A673 (cell line): Measurements from ENCODE around the gene SGCD. TPM values are rescaled to one million over a fixed set of nuclear protein-coding genes. Genes with fewer than 3 reads are reported as not detected.

ENCODE experiments used
- BruUV-seq: library from RNA; stranded (reverse); fragments of 400-500 nt; replicated peaks from 2 replicates; lab custom pipeline; 2021; lab: Mats Ljungman, UMichigan
- CTCF ChIA-PET: fragments of 300-600 bp; sonication (Branson Sonifier 250); formaldehyde crosslinking; loops from one replicate; lab custom pipeline; 2022; ENCODE audit warnings: antibody characterized with exemption; lab: Charles Lee
- POLR2A ChIA-PET: fragments of 300-600 bp; sonication (Branson Sonifier 250); formaldehyde crosslinking; loops from one replicate; lab custom pipeline; 2022; ENCODE audit warnings: antibody characterized with exemption; ENCODE audit not compliant: low non-redundant PET; lab: Charles Lee
- DNase-seq: peaks from one replicate; pipeline ENCODE4 v3.0.0-alpha.2; 2015; ENCODE audit warnings: low spot score
- H3K27ac ChIP-seq: fragments of 200-600 bp; sonication (generic); 2 replicates; pipeline ENCODE4 v1.5.1; 2016; ENCODE audit warnings: mixed run types, low read depth, mild to moderate bottlenecking, mixed read lengths, antibody characterized with exemption, low read length; ENCODE audit not compliant: poor library complexity, severe bottlenecking
- H3K27me3 ChIP-seq: fragments of 200-600 bp; sonication (generic); replicated peaks from 2 replicates; pipeline ENCODE4 v1.6.1; 2017; ENCODE audit warnings: mixed run types, low read depth, mild to moderate bottlenecking, mixed read lengths, antibody characterized with exemption, low read length; ENCODE audit not compliant: insufficient read depth, poor library complexity
- H3K36me3 ChIP-seq: fragments of 200-600 bp; sonication (generic); 2 replicates; pipeline ENCODE4 v1.6.1; 2016; ENCODE audit warnings: mixed run types, mild to moderate bottlenecking, mixed read lengths, antibody characterized with exemption, low read length; ENCODE audit not compliant: insufficient read depth, poor library complexity, severe bottlenecking
- H3K4me1 ChIP-seq: fragments of 200-600 bp; sonication (generic); 2 replicates; pipeline ENCODE4 v1.6.1; 2017; ENCODE audit warnings: mixed run types, mild to moderate bottlenecking, mixed read lengths, antibody characterized with exemption, low read length; ENCODE audit not compliant: insufficient read depth, poor library complexity, severe bottlenecking
- H3K4me3 ChIP-seq: fragments of 200-600 bp; sonication (generic); 2 replicates; pipeline ENCODE4 v1.5.1; 2016; ENCODE audit warnings: low read depth, mixed run types, mild to moderate bottlenecking, mixed read lengths, low read length; ENCODE audit not compliant: poor library complexity, severe bottlenecking
- H3K9me3 ChIP-seq: fragments of 200-600 bp; sonication (generic); 2 replicates; pipeline ENCODE4 v1.6.1; 2016; ENCODE audit warnings: mixed run types, low read depth, mild to moderate bottlenecking, mixed read lengths, antibody characterized with exemption, low read length; ENCODE audit not compliant: poor library complexity, severe bottlenecking
- CTCF ChIP-seq: fragments of 300-800, 200-600 bp; sonication (generic); conservative IDR thresholded peaks from 2 replicates; pipeline ENCODE4 v1.5.1; 2017; ENCODE audit warnings: low read depth, mild to moderate bottlenecking, antibody characterized with exemption, low read length, moderate library complexity, mixed read lengths
- EZH2 ChIP-seq: fragments of 200-600 bp; sonication (generic); IDR thresholded peaks from 2 replicates; pipeline ENCODE4 v1.6.1; 2017; ENCODE audit warnings: borderline replicate concordance, low read depth, mild to moderate bottlenecking, mixed read lengths, antibody characterized with exemption, low read length; ENCODE audit not compliant: poor library complexity, severe bottlenecking
- intact Hi-C: fragments of 100-400 bp; cut with micrococcal nuclease; formaldehyde crosslinking; loops from one replicate; pipeline ENCODE4 v1.10.0; 2022; ENCODE audit not compliant: unreplicated experiment
- total RNA-seq: library from RNA; stranded (reverse); gene quantifications from 2 replicates; pipeline ENCODE4 v1.2.3, GENCODE V29; 2021

Gene SGCD
- total RNA-seq, 1 experiment from 2014 or later, result 0.17 TPM

DNA sequence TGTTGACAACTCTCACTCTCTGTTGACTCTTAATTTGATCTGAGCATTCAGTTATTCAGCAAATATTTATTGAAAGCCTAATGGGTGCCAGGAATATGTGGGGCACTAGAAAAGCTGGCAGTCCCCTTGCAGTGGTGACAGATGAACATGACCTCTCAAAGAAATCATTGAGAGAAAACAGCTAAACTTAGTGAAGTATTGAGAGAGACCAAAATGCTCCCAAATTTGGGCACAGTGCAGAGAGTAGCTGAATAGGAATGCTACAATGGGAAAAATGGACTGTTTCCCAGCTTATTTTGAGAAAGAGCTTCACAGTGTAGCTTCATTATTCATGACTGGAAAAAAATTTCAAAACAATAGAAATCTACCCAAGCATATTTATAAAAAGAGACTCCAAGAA is 257.9 kb downstream of the SGCD start:
- H3K36me3 ChIP-seq, result no peaks in the 10 kb centered on the region
- no peak for DNase-seq
- no peaks in the 10 kb centered on the region for H3K4me1 ChIP-seq
- TF ChIP-seq EZH2 (no peak), CTCF (no peak)
- ChIA-PET POLR2A (no interaction called here), CTCF (no interaction called here)
- intact Hi-C loops, result no loop called here
- H3K27ac ChIP-seq, result no peak overlapping the region
- no peaks in the 10 kb centered on the region for H3K27me3 ChIP-seq
- no peak overlapping the region for H3K4me3 ChIP-seq
- H3K9me3 ChIP-seq, result no peaks in the 10 kb centered on the region
- BruUV-seq, result no TSS peak

DNA sequence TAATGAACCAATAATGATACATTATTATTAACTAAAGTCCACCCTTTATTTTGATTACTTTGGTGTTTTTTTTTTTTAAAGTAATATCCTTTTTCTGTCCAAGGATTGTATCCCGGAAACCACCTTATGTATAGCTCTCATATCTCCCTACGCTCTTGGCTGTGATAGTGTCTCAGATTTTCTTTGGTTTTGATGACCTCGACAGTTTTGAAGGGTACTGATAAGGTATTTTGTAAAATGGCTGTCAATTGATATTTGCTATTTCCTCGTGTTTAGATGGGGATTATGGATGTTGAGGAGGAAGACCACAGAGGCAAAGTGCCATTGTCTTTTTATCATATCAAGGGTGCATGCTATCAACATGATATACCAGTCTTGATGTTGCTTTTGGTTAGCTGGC is 259.0 kb downstream of the SGCD start:
- intact Hi-C loops, result no loop called here
- no TSS peak for BruUV-seq

GRCh38 chr5:156587012-156587411 is 260.0 kb downstream of the SGCD start:
- TF ChIP-seq CTCF (no peak), EZH2 (no peak)
- intact Hi-C loops, result no loop called here
- no peaks in the 10 kb centered on the region for H3K36me3 ChIP-seq
- no peak overlapping the region for H3K27ac ChIP-seq
- CTCF ChIA-PET, result no interaction called here
- H3K4me1 ChIP-seq, result no peaks in the 10 kb centered on the region
- no peaks in the 10 kb centered on the region for H3K27me3 ChIP-seq
- no peaks in the 10 kb centered on the region for H3K9me3 ChIP-seq
- POLR2A ChIA-PET, result no interaction called here
- BruUV-seq, result no TSS peak
- no peak overlapping the region for H3K4me3 ChIP-seq
- DNase-seq, result no peak

More for the DNA sequence above, 259.0 kb downstream of the SGCD start:
- TF ChIP-seq EZH2 (no peak), CTCF (no peak)
- H3K4me1 ChIP-seq, result no peaks in the 10 kb centered on the region
- no peaks in the 10 kb centered on the region for H3K27me3 ChIP-seq
- POLR2A ChIA-PET, result no interaction called here
- no peaks in the 10 kb centered on the region for H3K36me3 ChIP-seq
- no peak overlapping the region for H3K4me3 ChIP-seq
- no peak overlapping the region for H3K27ac ChIP-seq
- no peaks in the 10 kb centered on the region for H3K9me3 ChIP-seq
- no peak for DNase-seq
- CTCF ChIA-PET, result no interaction called here
